GM04503 (cell line): Measurements from ENCODE around the gene GJB2.
"Not testable (repeated sequence)": the region's sequence is repeated elsewhere in the genome, so short reads cannot be mapped to it uniquely, and the experiment has no call there.

Source experiments
- DNase-seq: peaks from one replicate; pipeline ENCODE4 v3.0.0-alpha.2; 2012; ENCODE audit warnings: low read depth

The GJB2 gene

GRCh38 chr13:20165417-20166257 is 27.1 kb downstream of the GJB2 start:
- DNase-seq = no peak

GRCh38 chr13:20161951-20162300 is 30.8 kb downstream of the GJB2 start:
- DNase-seq = no peak

GRCh38 chr13:20161275-20161950 is 31.3 kb downstream of the GJB2 start:
- no peak for DNase-seq

- DNase-seq = no peak
These were observed 32.1 kb downstream of the GJB2 start, which contains the start of gene GJA3 for GRCh38 chr13:20160306-20161274. Gene GJA3, minus strand, starts transcription at chr13:20161052. Its CDS starts 17,764 bp downstream, at chr13:20143288.

GRCh38 chr13:20159646-20160305 is 33.0 kb downstream of the GJB2 start:
- no peak for DNase-seq

GRCh38 chr13:20157151-20157796 is 35.5 kb downstream of the GJB2 start:
- no peak for DNase-seq

- DNase-seq = no peak
These were observed 36.0 kb downstream of the GJB2 start for GRCh38 chr13:20156702-20157101.

GRCh38 chr13:20153290-20153689 is 39.4 kb downstream of the GJB2 start:
- DNase-seq = not testable (repeated sequence)

GRCh38 chr13:20151612-20152011 is 41.1 kb downstream of the GJB2 start:
- DNase-seq = no peak

GRCh38 chr13:20151016-20151415 is 41.7 kb downstream of the GJB2 start:
- no peak for DNase-seq

- no peak for DNase-seq
These were observed 42.2 kb downstream of the GJB2 start for GRCh38 chr13:20150561-20150960.

- no peak for DNase-seq
These were observed 43.0 kb downstream of the GJB2 start for GRCh38 chr13:20149762-20150161.

- DNase-seq = no peak
These were observed 44.1 kb downstream of the GJB2 start for GRCh38 chr13:20148501-20149183.

GRCh38 chr13:20146381-20146780 is 46.4 kb downstream of the GJB2 start:
- no peak for DNase-seq

- DNase-seq = no peak
These were observed 47.2 kb downstream of the GJB2 start for GRCh38 chr13:20145521-20145920.

- DNase-seq = no peak
These were observed 48.4 kb downstream of the GJB2 start for GRCh38 chr13:20144141-20144850.

GRCh38 chr13:20142927-20143480 is 49.7 kb downstream of the GJB2 start:
- no peak for DNase-seq

GRCh38 chr13:20142023-20142926 is 50.5 kb downstream of the GJB2 start:
- no peak for DNase-seq
